Measurements from ENCODE around the gene GNPNAT1.

The GNPNAT1 gene

GRCh38 chr14:52791223-52792096, at the start of gene GNPNAT1:
GNPNAT1 (minus strand) TSS chr14:52791607; CDS start chr14:52784650, 6,957 bp downstream.
- peak; percentile 86 for DNase-seq

GRCh38 chr14:52840877-52841276, 49.5 kb upstream of the GNPNAT1 start:
- no peak for DNase-seq

GRCh38 chr14:52837451-52837850, 46.0 kb upstream of the GNPNAT1 start:
- DNase-seq: no peak

GRCh38 chr14:52836063-52836462, 44.7 kb upstream of the GNPNAT1 start:
- no peak for DNase-seq

GRCh38 chr14:52835122-52835903, 43.9 kb upstream of the GNPNAT1 start:
- DNase-seq: peak; percentile 76

GRCh38 chr14:52834440-52834842, 43.0 kb upstream of the GNPNAT1 start:
- peak; percentile 94 for DNase-seq

GRCh38 chr14:52833891-52834290, 42.5 kb upstream of the GNPNAT1 start:
- no peak for DNase-seq

GRCh38 chr14:52829527-52830185, 38.2 kb upstream of the GNPNAT1 start:
- no peak for DNase-seq

- DNase-seq: no peak
Observed at GRCh38 chr14:52827426-52827825, 36.0 kb upstream of the GNPNAT1 start.

GRCh38 chr14:52825085-52825484, 33.7 kb upstream of the GNPNAT1 start:
- no peak for DNase-seq

- no peak for DNase-seq
Observed at GRCh38 chr14:52824462-52824861, 33.1 kb upstream of the GNPNAT1 start.

- DNase-seq: no peak
Observed at GRCh38 chr14:52821805-52822250, 30.4 kb upstream of the GNPNAT1 start.

- no peak for DNase-seq
Observed at GRCh38 chr14:52808101-52808500, 16.7 kb upstream of the GNPNAT1 start.

- DNase-seq: no peak
Observed at GRCh38 chr14:52806115-52806514, 14.7 kb upstream of the GNPNAT1 start.

- peak; percentile 74 for DNase-seq
Observed at GRCh38 chr14:52802597-52802996, 11.2 kb upstream of the GNPNAT1 start.

- peak; percentile 78 for DNase-seq
Observed at GRCh38 chr14:52801014-52801712, 9.8 kb upstream of the GNPNAT1 start.

- DNase-seq: no peak
Observed at GRCh38 chr14:52798826-52799225, 7.4 kb upstream of the GNPNAT1 start.

- DNase-seq: no peak
Observed at GRCh38 chr14:52797653-52798052, 6.2 kb upstream of the GNPNAT1 start.

GRCh38 chr14:52793061-52793460, 1.7 kb upstream of the GNPNAT1 start:
- no peak for DNase-seq

- DNase-seq: no peak
Observed at GRCh38 chr14:52792097-52792415, 649 bp upstream of the GNPNAT1 start.

GRCh38 chr14:52790756-52791222, 618 bp downstream of the GNPNAT1 start:
- DNase-seq: no peak

- no peak for DNase-seq
Observed at GRCh38 chr14:52790011-52790755, 1.2 kb downstream of the GNPNAT1 start.

Data from fibroblast of upper back skin (primary cell).